CD4-positive, alpha-beta T cell (primary cell): Measurements from ENCODE around the gene DUOX1. TPM values are rescaled to one million over a fixed set of nuclear protein-coding genes. Genes with fewer than 3 reads are reported as not detected.

ENCODE experiments used
- ATAC-seq: fragments of 200-7000 bp; cut with Tn5 transposase; one replicate; pipeline ENCODE4 v1.10.0; 2022; ENCODE audit warnings: mild to moderate bottlenecking; ENCODE audit not compliant: poor library complexity
- CTCF ChIA-PET: fragments of 350-600 bp; sonication (Branson Sonifier 250); formaldehyde crosslinking; loops from one replicate; lab custom pipeline; 2021; ENCODE audit warnings: antibody characterized with exemption, inconsistent platforms; lab: Charles Lee
- POLR2A ChIA-PET: fragments of 350-600 bp; sonication (Branson Sonifier 250); formaldehyde crosslinking; loops from one replicate; lab custom pipeline; 2021; ENCODE audit warnings: antibody characterized with exemption, inconsistent platforms; lab: Charles Lee
- DNase-seq, 14 experiments: peaks; one replicate each; pipeline ENCODE4 v3.0.0-alpha.2; 2013 to 2020; ENCODE audit warnings: mixed read lengths in 2 of 14
- H3K27ac ChIP-seq, 2 donors: one replicate each; pipeline versions ENCODE4 v1.5.1 to v1.7.0; 2013; ENCODE audit warnings: low read length in 2 of 2, low read depth in 1 of 2, mild to moderate bottlenecking in 1 of 2
- H3K27me3 ChIP-seq, 2 experiments: 1 replicate in 1 of 2; 2 replicates in 1 of 2; pipeline versions ENCODE4 v1.6.1 to v1.7.0; 2013; ENCODE audit warnings: low read length in 2 of 2, control low read depth in 1 of 2, mild to moderate bottlenecking in 1 of 2, moderate library complexity in 1 of 2; ENCODE audit not compliant: insufficient read depth in 2 of 2, control insufficient read depth in 1 of 2
- H3K36me3 ChIP-seq: one replicate; pipeline ENCODE4 v1.6.1; 2013; ENCODE audit warnings: low read length, control low read depth; ENCODE audit not compliant: insufficient read depth
- H3K4me1 ChIP-seq: one replicate; pipeline ENCODE4 v1.6.1; 2013; ENCODE audit warnings: low read length, control low read depth; ENCODE audit not compliant: insufficient read depth
- H3K4me3 ChIP-seq: one replicate; pipeline ENCODE4 v1.5.1; 2013; ENCODE audit warnings: mild to moderate bottlenecking, low read length, moderate library complexity
- H3K9me3 ChIP-seq, 2 experiments: 1 replicate in 1 of 2; 2 replicates in 1 of 2; pipeline versions ENCODE4 v1.6.1 to v1.7.0; 2013; ENCODE audit warnings: low read length in 2 of 2, mild to moderate bottlenecking in 2 of 2, control low read depth in 1 of 2, moderate library complexity in 1 of 2; ENCODE audit not compliant: control insufficient read depth in 1 of 2, insufficient read depth in 1 of 2
- H3K27ac Mint-ChIP-seq: one replicate; pipeline ENCODE4 v1.8.0; 2020; ENCODE audit warnings: mixed read lengths
- H3K27me3 Mint-ChIP-seq: one replicate; pipeline ENCODE4 v1.8.0; 2021; ENCODE audit warnings: mixed read lengths
- H3K36me3 Mint-ChIP-seq: one replicate; pipeline ENCODE4 v1.8.0; 2021; ENCODE audit warnings: low read depth, mixed read lengths
- H3K4me1 Mint-ChIP-seq: one replicate; pipeline ENCODE4 v1.8.0; 2021; ENCODE audit warnings: low read depth, mixed read lengths
- H3K4me3 Mint-ChIP-seq: one replicate; pipeline ENCODE4 v1.8.0; 2020; ENCODE audit warnings: mild to moderate bottlenecking, mixed read lengths
- H3K9me3 Mint-ChIP-seq: one replicate; pipeline ENCODE4 v1.8.0; 2020; ENCODE audit warnings: mixed read lengths
- CTCF ChIP-seq: fragments of 200-600 bp; IDR thresholded peaks from one replicate; pipeline ENCODE4 v1.8.0; 2022; ENCODE audit warnings: antibody characterized with exemption, mild to moderate bottlenecking
- intact Hi-C, 2 experiments: fragments of 100-400 bp; cut with DNase I in 1 of 2; cut with micrococcal nuclease in 1 of 2; formaldehyde crosslinking; loops; one replicate each; pipeline versions ENCODE4 v1.15.1 to v1.9.0; 2023 to 2025; cut with DNase I, micrococcal nuclease
- total RNA-seq, 174 experiments: library from RNA in 2 of 174; stranded (reverse) in 2 of 174; gene quantifications; one replicate each; pipeline ENCODE4 v1.2.3 and lab custom pipeline; 2021 to 2026

The DUOX1 gene
- total RNA-seq, 2 experiments from 2014 or later = 0.17 to 0.25 TPM

GRCh38 chr15:45163508-45163856 is 33.7 kb downstream of the DUOX1 start:
- no peak for TF ChIP-seq CTCF
- H3K4me1 ChIP-seq = peaks cover 29% of the 10 kb centered on the region
- no peak overlapping the region for H3K27ac ChIP-seq
- Mint-ChIP-seq H3K27me3 (no peaks in the 10 kb centered on the region), H3K27ac (no peak overlapping the region), H3K4me1 (peaks cover 15% of the 10 kb centered on the region), H3K9me3 (no peaks in the 10 kb centered on the region), H3K36me3 (no peaks in the 10 kb centered on the region), H3K4me3 (peak overlapping the region; percentile 30)
- intact Hi-C loops = loop anchor here (1.0 to 10.0 kb wide), 4 partner anchors 235 to 451 kb away; partner anchors contain the start of gene BLOC1S6 (in 1 of the 2)
- DNase-seq (no peak), ATAC-seq (no peak)
- no peak overlapping the region for H3K4me3 ChIP-seq
- H3K36me3 ChIP-seq = no peaks in the 10 kb centered on the region
- no peaks in the 10 kb centered on the region for H3K9me3 ChIP-seq
- CTCF ChIA-PET = interaction anchor here (0.6 to 3.0 kb wide), 11 partner anchors 20 to 1167 kb away, joined by 3 to 15 read pairs (median 3); a partner anchor contains a TSS
- H3K27me3 ChIP-seq = no peaks in the 10 kb centered on the region
- POLR2A ChIA-PET = interaction anchor here (1.5 to 4.9 kb wide), 5 partner anchors 29 to 239 kb away, joined by 4 to 36 read pairs (median 5); a partner anchor contains a TSS

GRCh38 chr15:45164914-45165313 is 35.1 kb downstream of the DUOX1 start:
- intact Hi-C loops = loop anchor here (5.0 to 10.0 kb wide), 5 partner anchors 38 to 1983 kb away; partner anchors contain the start of genes BLOC1S6 (in 1 of the 2), DUOX1 (in 1 of the 2) and DUOXA1 (in 1 of the 2)
- POLR2A ChIA-PET = interaction anchor here (3.7 to 4.9 kb wide), 2 partner anchors 33 to 36 kb away, joined by 19 to 36 read pairs; no protein-coding TSS in a partner anchor

GRCh38 chr15:45165536-45165935 is 35.7 kb downstream of the DUOX1 start:
- intact Hi-C loops = loop anchor here (5.0 to 10.0 kb wide), 5 partner anchors 38 to 1983 kb away; partner anchors contain the start of genes BLOC1S6 (in 1 of the 2), DUOX1 (in 1 of the 2) and DUOXA1 (in 1 of the 2)
- no peaks in the 10 kb centered on the region for H3K36me3 ChIP-seq
- Mint-ChIP-seq H3K4me3 (peak overlapping the region; percentile 84), H3K27me3 (no peaks in the 10 kb centered on the region), H3K27ac (peak overlapping the region; percentile 85), H3K36me3 (no peaks in the 10 kb centered on the region), H3K9me3 (no peaks in the 10 kb centered on the region), H3K4me1 (peaks cover 15% of the 10 kb centered on the region)
- H3K27me3 ChIP-seq = no peaks in the 10 kb centered on the region
- ATAC-seq = no peak
- TF ChIP-seq CTCF = no peak
- no peak overlapping the region for H3K4me3 ChIP-seq
- no peak for DNase-seq
- no peaks in the 10 kb centered on the region for H3K9me3 ChIP-seq
- H3K4me1 ChIP-seq = peaks cover 29% of the 10 kb centered on the region
- H3K27ac ChIP-seq = no peak overlapping the region
- POLR2A ChIA-PET = interaction anchor here (3.7 to 4.9 kb wide), 2 partner anchors 33 to 35 kb away, joined by 19 to 36 read pairs; no protein-coding TSS in a partner anchor
- CTCF ChIA-PET = interaction anchor here (1.1 to 3.0 kb wide), 3 partner anchors 33 to 111 kb away, joined by 3 to 12 read pairs (median 4); no protein-coding TSS in a partner anchor

More at GRCh38 chr15:45164914-45165313, 35.1 kb downstream of the DUOX1 start:
- ATAC-seq (no peak), DNase-seq (no peak)
- Mint-ChIP-seq H3K27ac (peak overlapping the region; percentile 85), H3K36me3 (no peaks in the 10 kb centered on the region), H3K4me1 (peaks cover 15% of the 10 kb centered on the region), H3K4me3 (peak overlapping the region; percentile 84), H3K27me3 (no peaks in the 10 kb centered on the region), H3K9me3 (no peaks in the 10 kb centered on the region)
- Histone ChIP-seq H3K4me1 (peaks cover 29% of the 10 kb centered on the region), H3K36me3 (no peaks in the 10 kb centered on the region), H3K27ac (no peak overlapping the region), H3K9me3 (no peaks in the 10 kb centered on the region), H3K27me3 (no peaks in the 10 kb centered on the region), H3K4me3 (no peak overlapping the region)
- TF ChIP-seq CTCF = no peak
- CTCF ChIA-PET = interaction anchor here (1.1 to 3.0 kb wide), 4 partner anchors 34 to 112 kb away, joined by 3 to 15 read pairs (median 8); no protein-coding TSS in a partner anchor
